HG03097 (cell line): ENCODE measurements around the gene AGFG1.

ENCODE experiments used
- ATAC-seq: cut with Tn5 transposase; IDR thresholded peaks from one replicate; pipeline ENCODE4 v1.9.1; 2021; ENCODE audit not compliant: unreplicated experiment, low FRiP score

Gene AGFG1

GRCh38 chr2:227471924-227472264, at the start of gene AGFG1:
Gene AGFG1 (plus strand): TSS chr2:227472156. CDS start chr2:227472422, 266 bp downstream.
- ATAC-seq, result peak; percentile 87

- no peak for ATAC-seq
These were observed 48.1 kb upstream of the AGFG1 start for GRCh38 chr2:227423656-227424499.

- no peak for ATAC-seq
These were observed 43.1 kb upstream of the AGFG1 start for GRCh38 chr2:227428731-227429285.

- no peak for ATAC-seq
These were observed 41.3 kb upstream of the AGFG1 start for GRCh38 chr2:227430639-227431038.

GRCh38 chr2:227433171-227433570, 38.8 kb upstream of the AGFG1 start:
- no peak for ATAC-seq

GRCh38 chr2:227436436-227437174, 35.4 kb upstream of the AGFG1 start:
- no peak for ATAC-seq

- ATAC-seq, result no peak
These were observed 32.7 kb upstream of the AGFG1 start for GRCh38 chr2:227439214-227439613.

GRCh38 chr2:227442639-227443038, 29.3 kb upstream of the AGFG1 start:
- no peak for ATAC-seq

- ATAC-seq, result no peak
These were observed 27.9 kb upstream of the AGFG1 start for GRCh38 chr2:227443889-227444568.

GRCh38 chr2:227447606-227448005, 24.4 kb upstream of the AGFG1 start:
- no peak for ATAC-seq

- no peak for ATAC-seq
These were observed 21.6 kb upstream of the AGFG1 start for GRCh38 chr2:227450311-227450841.

GRCh38 chr2:227450926-227451654, 20.9 kb upstream of the AGFG1 start:
- no peak for ATAC-seq

GRCh38 chr2:227451655-227451992, 20.3 kb upstream of the AGFG1 start:
- no peak for ATAC-seq

- ATAC-seq, result no peak
These were observed 18.1 kb upstream of the AGFG1 start for GRCh38 chr2:227453810-227454209.

- ATAC-seq, result no peak
These were observed 17.6 kb upstream of the AGFG1 start for GRCh38 chr2:227454323-227454860.

GRCh38 chr2:227455200-227455599, 16.8 kb upstream of the AGFG1 start:
- no peak for ATAC-seq

- ATAC-seq, result no peak
These were observed 15.9 kb upstream of the AGFG1 start for GRCh38 chr2:227456102-227456501.

- ATAC-seq, result no peak
These were observed 15.2 kb upstream of the AGFG1 start for GRCh38 chr2:227456772-227457171.

GRCh38 chr2:227460070-227460485, 11.9 kb upstream of the AGFG1 start:
- no peak for ATAC-seq

- no peak for ATAC-seq
These were observed 11.1 kb upstream of the AGFG1 start for GRCh38 chr2:227460833-227461232.
